Measurements from ENCODE around the gene PSPC1. TPM values are rescaled to one million over a fixed set of nuclear protein-coding genes. Genes with fewer than 3 reads are reported as not detected.
"Not testable (repeated sequence)": the region's sequence is repeated elsewhere in the genome, so short reads cannot be mapped to it uniquely, and the experiment has no call there.

The PSPC1 gene
- total RNA-seq = 41.5 TPM
- long read RNA-seq, transcript PSPC1-201 (9 exons, 2,407 nt) = major isoform, 29 of 38 reads
- long read RNA-seq, partial matches to known transcripts = 1 of 38 reads
- long read RNA-seq, other reads (novel, unspliced or antisense) = 3 of 38 reads

GRCh38 chr13:19782727-19783682 lies at the start of gene PSPC1:
TSS of gene PSPC1 (minus strand) at chr13:19782945. CDS start at chr13:19782757, 188 bp downstream.
- peak; percentile 97 for ATAC-seq
- intact Hi-C loops (cut with DNase I) = not testable (repeated sequence)

GRCh38 chr13:19822673-19823072 lies 39.9 kb upstream of the PSPC1 start:
- no peak for ATAC-seq
- no peak for TF ChIP-seq CTCF (IDR thresholded peaks at IDR 0.05)
- Histone ChIP-seq H3K36me3 (peaks cover 47% of the 10 kb centered on the region), H3K9me3 (no peaks in the 10 kb centered on the region), H3K4me3 (no peak overlapping the region), H3K27ac (no peak overlapping the region), H3K4me1 (no peaks in the 10 kb centered on the region), H3K27me3 (no peaks in the 10 kb centered on the region)
- intact Hi-C loops (cut with DNase I) = no loop called here
- no peak for DNase-seq

More at GRCh38 chr13:19782727-19783682, at the start of gene PSPC1:
- DNase-seq = peak; percentile 98
- not testable (repeated sequence) for H3K9me3 ChIP-seq, H3K36me3 ChIP-seq, H3K4me1 ChIP-seq, H3K27me3 ChIP-seq
- Histone ChIP-seq H3K4me3 (peak within 1 kb of the TSS; percentile 93), H3K27ac (peak within 1 kb of the TSS; percentile 99)

GRCh38 chr13:19818223-19818842 lies 35.6 kb upstream of the PSPC1 start:
- H3K36me3 ChIP-seq = peaks cover 18% of the 10 kb centered on the region
- no peaks in the 10 kb centered on the region for H3K27me3 ChIP-seq
- H3K4me3 ChIP-seq = no peak overlapping the region
- ATAC-seq (peak; percentile 99), DNase-seq (peak; percentile 91)
- intact Hi-C loops (cut with DNase I) = no loop called here
- no peak overlapping the region for H3K27ac ChIP-seq
- H3K4me1 ChIP-seq = no peaks in the 10 kb centered on the region
- H3K9me3 ChIP-seq = no peaks in the 10 kb centered on the region
- peak; percentile 66 for TF ChIP-seq CTCF (IDR thresholded peaks at IDR 0.05)

GRCh38 chr13:19817510-19818158 lies 34.9 kb upstream of the PSPC1 start:
- H3K27me3 ChIP-seq = no peaks in the 10 kb centered on the region
- TF ChIP-seq CTCF (IDR thresholded peaks at IDR 0.05) = no peak
- no peak for DNase-seq
- H3K36me3 ChIP-seq = peaks cover 17% of the 10 kb centered on the region
- intact Hi-C loops (cut with DNase I) = no loop called here
- no peak overlapping the region for H3K4me3 ChIP-seq
- no peaks in the 10 kb centered on the region for H3K4me1 ChIP-seq
- no peak overlapping the region for H3K27ac ChIP-seq
- no peaks in the 10 kb centered on the region for H3K9me3 ChIP-seq
- peak; percentile 42 for ATAC-seq

- intact Hi-C loops (cut with DNase I) = no loop called here
- ATAC-seq (no peak), DNase-seq (no peak)
- Histone ChIP-seq H3K4me1 (no peaks in the 10 kb centered on the region), H3K4me3 (no peak overlapping the region), H3K27me3 (no peaks in the 10 kb centered on the region), H3K9me3 (no peaks in the 10 kb centered on the region), H3K27ac (no peak overlapping the region), H3K36me3 (peaks cover 12% of the 10 kb centered on the region)
- TF ChIP-seq CTCF (IDR thresholded peaks at IDR 0.05) = no peak
Measured at GRCh38 chr13:19817106-19817505, 34.4 kb upstream of the PSPC1 start.

GRCh38 chr13:19815842-19816241 lies 33.1 kb upstream of the PSPC1 start:
- ATAC-seq; H3K27ac ChIP-seq; intact Hi-C loops (cut with DNase I); H3K4me3 ChIP-seq; H3K9me3 ChIP-seq; H3K4me1 ChIP-seq; DNase-seq; H3K27me3 ChIP-seq: not testable (repeated sequence)
- H3K36me3 ChIP-seq = peaks cover 11% of the 10 kb centered on the region
